ENCODE measurements around the gene PCBP1. TPM values are rescaled to one million over a fixed set of nuclear protein-coding genes. Genes with fewer than 3 reads are reported as not detected.

The PCBP1 gene
- polyA plus RNA-seq, 2 of the 4 experiments (the other 2 are of a cell fraction) = 86.8 to 304 TPM

DNA sequence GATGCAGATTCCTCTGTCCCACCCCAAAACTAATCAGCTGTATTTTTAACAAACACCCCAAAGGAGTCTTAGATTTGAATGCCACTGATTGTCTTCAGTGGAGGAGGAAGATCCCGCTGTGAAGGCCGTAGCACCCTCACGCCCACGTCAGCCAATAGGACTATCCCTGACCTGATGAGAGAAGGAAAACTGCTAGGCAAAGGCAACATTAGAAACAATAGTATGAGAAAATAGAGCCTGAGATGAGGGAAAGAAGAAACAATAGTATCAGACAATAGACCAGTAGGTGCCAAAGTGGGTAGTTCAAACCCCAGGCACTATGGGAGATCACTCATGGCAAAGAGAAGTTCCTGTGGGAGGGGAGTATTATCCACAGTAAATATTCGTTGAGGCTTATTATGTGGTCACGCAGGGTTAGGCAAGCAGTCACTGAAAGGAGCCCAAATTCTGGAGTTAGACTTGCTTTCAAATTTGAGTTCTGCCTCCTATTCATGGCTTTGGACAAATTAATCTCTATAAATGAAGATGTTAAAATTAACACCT lies 2.8 kb downstream of the PCBP1 start:
- CTCF ChIA-PET = interaction anchor here (0.5 to 3.5 kb wide), 7 partner anchors 11 to 102 kb away, joined by 3 to 33 read pairs (median 6); no protein-coding TSS in a partner anchor

DNA sequence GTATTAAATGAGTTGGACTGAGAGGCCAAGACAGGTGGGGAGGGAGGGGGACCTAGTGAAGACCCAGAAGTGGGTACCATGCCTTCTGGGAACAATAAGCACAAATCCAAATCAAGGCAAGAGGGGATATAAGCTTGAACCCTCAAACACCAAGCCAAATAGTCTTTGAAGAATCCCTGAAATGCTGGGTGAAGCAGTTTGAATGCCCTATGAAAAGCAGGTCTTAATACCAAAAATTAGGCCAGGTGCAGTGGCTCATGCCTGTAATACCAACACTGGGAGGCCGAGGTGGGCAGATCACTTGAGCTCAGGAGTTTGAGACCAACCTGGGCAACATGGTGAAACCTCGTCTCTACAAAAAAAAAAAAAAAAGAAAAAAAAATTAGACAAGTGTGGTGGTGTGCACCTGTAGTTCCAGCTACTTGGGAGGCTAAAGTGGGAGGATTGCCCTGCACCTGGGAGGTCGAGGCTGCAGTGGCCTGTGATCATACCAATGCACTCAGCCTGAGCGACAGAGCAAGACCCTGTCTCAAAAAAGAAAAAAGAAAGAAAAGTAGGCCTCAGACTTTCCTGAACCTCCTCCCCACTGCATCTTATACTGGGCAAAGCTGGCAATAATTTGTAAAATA lies 3.5 kb downstream of the PCBP1 start:
- no peak for DNase-seq (ENCODE audit: low read depth in 1 of 2, low spot score in 1 of 2)
- TF ChIP-seq, protein P1, sequence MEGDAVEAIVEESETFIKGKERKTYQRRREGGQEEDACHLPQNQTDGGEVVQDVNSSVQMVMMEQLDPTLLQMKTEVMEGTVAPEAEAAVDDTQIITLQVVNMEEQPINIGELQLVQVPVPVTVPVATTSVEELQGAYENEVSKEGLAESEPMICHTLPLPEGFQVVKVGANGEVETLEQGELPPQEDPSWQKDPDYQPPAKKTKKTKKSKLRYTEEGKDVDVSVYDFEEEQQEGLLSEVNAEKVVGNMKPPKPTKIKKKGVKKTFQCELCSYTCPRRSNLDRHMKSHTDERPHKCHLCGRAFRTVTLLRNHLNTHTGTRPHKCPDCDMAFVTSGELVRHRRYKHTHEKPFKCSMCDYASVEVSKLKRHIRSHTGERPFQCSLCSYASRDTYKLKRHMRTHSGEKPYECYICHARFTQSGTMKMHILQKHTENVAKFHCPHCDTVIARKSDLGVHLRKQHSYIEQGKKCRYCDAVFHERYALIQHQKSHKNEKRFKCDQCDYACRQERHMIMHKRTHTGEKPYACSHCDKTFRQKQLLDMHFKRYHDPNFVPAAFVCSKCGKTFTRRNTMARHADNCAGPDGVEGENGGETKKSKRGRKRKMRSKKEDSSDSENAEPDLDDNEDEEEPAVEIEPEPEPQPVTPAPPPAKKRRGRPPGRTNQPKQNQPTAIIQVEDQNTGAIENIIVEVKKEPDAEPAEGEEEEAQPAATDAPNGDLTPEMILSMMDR (IDR thresholded peaks at IDR 0.05) = no peak
- TF ChIP-seq, protein P2, sequence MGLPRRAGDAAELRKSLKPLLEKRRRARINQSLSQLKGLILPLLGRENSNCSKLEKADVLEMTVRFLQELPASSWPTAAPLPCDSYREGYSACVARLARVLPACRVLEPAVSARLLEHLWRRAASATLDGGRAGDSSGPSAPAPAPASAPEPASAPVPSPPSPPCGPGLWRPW (IDR thresholded peaks at IDR 0.05) = no peak
- TF ChIP-seq CBX8 (IDR thresholded peaks at IDR 0.05) = no peak
- no peak overlapping the region for H3K4me3 ChIP-seq
- FAIRE-seq = no peak
- H3K9me3 ChIP-seq = no peaks in the 10 kb centered on the region
- ATAC-seq = no peak
- H3K27ac ChIP-seq = no peak overlapping the region
- peaks cover 31% of the 10 kb centered on the region for H3K4me1 ChIP-seq
- no peak overlapping the region for H3K4me2 ChIP-seq
- WGBS (ENCODE audit: missing lambda C conversion rate) = 87% methylated on average over 4 of the region's 4 CpGs
- ChIA-PET POLR2A (interaction anchor here (0.9 kb wide), 1 partner anchor 45 kb away, joined by 3 read pairs; no protein-coding TSS in a partner anchor), CTCF (interaction anchor here (0.6 to 2.6 kb wide), 5 partner anchors 32 to 69 kb away, joined by 3 to 9 read pairs (median 7); no protein-coding TSS in a partner anchor)

More for the DNA sequence above, 2.8 kb downstream of the PCBP1 start:
- peak overlapping the region; percentile 96 for H3K4me2 ChIP-seq
- H3K4me1 ChIP-seq = peaks cover 29% of the 10 kb centered on the region
- no peaks in the 10 kb centered on the region for H3K9me3 ChIP-seq
- DNase-seq (ENCODE audit: low read depth in 1 of 2, low spot score in 1 of 2) (no peak), ATAC-seq (no peak), FAIRE-seq (no peak)
- WGBS (ENCODE audit: missing lambda C conversion rate) = 96% methylated on average over 6 of the region's 6 CpGs
- peak overlapping the region; percentile 96 to 100 for H3K27ac ChIP-seq
- POLR2A ChIA-PET = interaction anchor here (1.0 to 4.5 kb wide), 5 partner anchors 34 to 54 kb away, joined by 3 to 48 read pairs (median 15); no protein-coding TSS in a partner anchor
- TF ChIP-seq, protein P3, sequence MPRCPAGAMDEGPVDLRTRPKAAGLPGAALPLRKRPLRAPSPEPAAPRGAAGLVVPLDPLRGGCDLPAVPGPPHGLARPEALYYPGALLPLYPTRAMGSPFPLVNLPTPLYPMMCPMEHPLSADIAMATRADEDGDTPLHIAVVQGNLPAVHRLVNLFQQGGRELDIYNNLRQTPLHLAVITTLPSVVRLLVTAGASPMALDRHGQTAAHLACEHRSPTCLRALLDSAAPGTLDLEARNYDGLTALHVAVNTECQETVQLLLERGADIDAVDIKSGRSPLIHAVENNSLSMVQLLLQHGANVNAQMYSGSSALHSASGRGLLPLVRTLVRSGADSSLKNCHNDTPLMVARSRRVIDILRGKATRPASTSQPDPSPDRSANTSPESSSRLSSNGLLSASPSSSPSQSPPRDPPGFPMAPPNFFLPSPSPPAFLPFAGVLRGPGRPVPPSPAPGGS (IDR thresholded peaks at IDR 0.05) = 0 out of 3 replicates have a peak, but pooled peaks have one; percentile 17
- 0 out of 2 replicates have a peak, but pooled peaks have one; percentile 25 for TF ChIP-seq PBX3 (IDR thresholded peaks at IDR 0.05)
- 0 out of 2 replicates have a peak, but pooled peaks have one; percentile 1 for TF ChIP-seq EHF (CRISPR knock-in tag; IDR thresholded peaks at IDR 0.05)
- TF ChIP-seq HOXA7 (CRISPR knock-in tag; IDR thresholded peaks at IDR 0.05) = 0 out of 2 replicates have a peak, but pooled peaks have one; percentile 58
- TF ChIP-seq EHMT2 (IDR thresholded peaks at IDR 0.05; ENCODE audit: low read depth) = no peak
- TF ChIP-seq TP53 (CRISPR knock-in tag; IDR thresholded peaks at IDR 0.05) = no peak; the same call in 1 of the 2 replicates
- H3K4me3 ChIP-seq = peak overlapping the region; percentile 96

DNA sequence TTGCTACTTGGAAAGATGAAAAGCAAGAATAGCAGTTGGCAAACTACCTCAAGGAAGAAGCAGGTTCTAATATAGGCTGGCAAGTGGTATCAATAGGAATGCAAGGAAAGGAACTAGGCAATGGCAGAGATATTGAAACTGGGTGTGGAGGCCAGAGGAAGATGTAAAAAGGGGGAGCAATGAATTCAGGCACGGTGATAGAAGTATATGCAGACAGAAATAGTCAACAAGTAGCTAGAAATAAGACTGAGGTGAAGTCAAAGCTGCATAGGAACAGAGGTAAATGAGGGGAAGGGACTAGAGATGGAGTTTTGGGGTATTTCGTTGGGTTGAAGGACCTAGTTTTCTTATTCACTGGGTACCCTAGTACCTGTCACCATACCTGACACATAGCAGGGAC lies 4.1 kb downstream of the PCBP1 start:
- peaks cover 30% of the 10 kb centered on the region for H3K4me1 ChIP-seq
- no peaks in the 10 kb centered on the region for H3K9me3 ChIP-seq
- DNase-seq (ENCODE audit: low read depth in 1 of 2, low spot score in 1 of 2) (no peak), ATAC-seq (no peak), FAIRE-seq (no peak)
- TF ChIP-seq CBX2 (IDR thresholded peaks at IDR 0.05; ENCODE audit: borderline replicate concordance, low read depth) (no peak), HOXB13 (CRISPR knock-in tag; IDR thresholded peaks at IDR 0.05; ENCODE audit: low read depth) (no peak), JUNB (IDR thresholded peaks at IDR 0.05) (no peak), HDAC2 (IDR thresholded peaks at IDR 0.05) (no peak), KDM1A (IDR thresholded peaks at IDR 0.05; ENCODE audit: low read depth) (no peak), EHMT2 (IDR thresholded peaks at IDR 0.05; ENCODE audit: low read depth) (no peak), RCOR1 (IDR thresholded peaks at IDR 0.05; ENCODE audit: low read depth, low read length) (no peak)
- TF ChIP-seq, protein P1 (IDR thresholded peaks at IDR 0.05) = no peak
- H3K27ac ChIP-seq = no peak overlapping the region
- H3K4me2 ChIP-seq = no peak overlapping the region
- WGBS (ENCODE audit: missing lambda C conversion rate) = 77% methylated on average over 2 of the region's 2 CpGs
- POLR2A ChIA-PET = interaction anchor here (0.9 to 1.2 kb wide), 2 partner anchors 33 to 45 kb away, joined by 3 to 5 read pairs; no protein-coding TSS in a partner anchor
- CTCF ChIA-PET = interaction anchor here (0.6 to 2.6 kb wide), 6 partner anchors 31 to 100 kb away, joined by 3 to 9 read pairs (median 6); partner anchors contain the start of gene C2orf42
- no peak overlapping the region for H3K4me3 ChIP-seq

Measured in A549 (cell line).